BLaER1 treated with 17β-estradiol and CSF1 and Interleukin-3, amounts not matched to agents 10 nM and 100 nM (cell line): ENCODE measurements around the gene ANKS1B.

Experiments used
- H3K27ac ChIP-seq, 11 experiments: shearing (Covaris generic); formaldehyde crosslinking; 2 replicates each; pipeline ENCODE4 v1.8.1; 2022
- H3K27me3 ChIP-seq, 11 experiments: shearing (Covaris generic); formaldehyde crosslinking; 2 replicates each; pipeline ENCODE4 v1.8.1; 2022
- H3K36me3 ChIP-seq, 11 experiments: shearing (Covaris generic); formaldehyde crosslinking; 2 replicates each; pipeline ENCODE4 v1.8.1; 2022
- H3K4me1 ChIP-seq, 10 experiments: shearing (Covaris generic); formaldehyde crosslinking; 2 replicates each; pipeline ENCODE4 v1.8.1; 2022
- H3K4me2 ChIP-seq, 11 experiments: shearing (Covaris generic); formaldehyde crosslinking; 2 replicates each; pipeline ENCODE4 v1.8.1; 2022
- H3K4me3 ChIP-seq, 10 experiments: shearing (Covaris generic); formaldehyde crosslinking; 2 replicates each; pipeline ENCODE4 v1.8.1; 2022
- H3K9ac ChIP-seq, 11 experiments: shearing (Covaris generic); formaldehyde crosslinking; 2 replicates each; pipeline ENCODE4 v1.8.1; 2022
- H3K9me3 ChIP-seq, 11 experiments: shearing (Covaris generic); formaldehyde crosslinking; replicated peaks in 1 of 11; 2 replicates each; pipeline ENCODE4 v1.8.1; 2022
- H4K20me1 ChIP-seq, 11 experiments: shearing (Covaris generic); formaldehyde crosslinking; 2 replicates each; pipeline ENCODE4 v1.8.1; 2022
- Cebpa-rat ChIP-seq, 11 experiments: shearing (Covaris generic); IDR thresholded peaks; 2 replicates each; pipeline ENCODE4 v1.8.1; 2022

Gene ANKS1B

GRCh38 chr12:98735821-98736220 lies 1248.9 kb downstream of the ANKS1B start:
- H3K36me3 ChIP-seq: peaks cover 50 to 70% (median 59%) of the 10 kb centered on the region in 11 experiments
- no peaks in the 10 kb centered on the region for H3K27me3 ChIP-seq
- H3K4me1 ChIP-seq: no peaks in the 10 kb centered on the region
- H4K20me1 ChIP-seq: peaks cover 0 to 9% (median 0%) of the 10 kb centered on the region in 11 experiments; a peak in 2 of 22 replicates
- H3K4me2 ChIP-seq: no peak overlapping the region
- TF ChIP-seq Cebpa-rat (IDR thresholded peaks at IDR 0.05): no peak
- no peaks in the 10 kb centered on the region for H3K9me3 ChIP-seq
- H3K27ac ChIP-seq: no peak overlapping the region
- no peak overlapping the region for H3K9ac ChIP-seq
- H3K4me3 ChIP-seq: no peak overlapping the region

- Histone ChIP-seq H3K4me1 (no peaks in the 10 kb centered on the region), H4K20me1 (peaks cover 0 to 16% (median 0%) of the 10 kb centered on the region in 11 experiments; a peak in 2 of 22 replicates), H3K4me3 (no peak overlapping the region), H3K27me3 (no peaks in the 10 kb centered on the region), H3K9me3 (no peaks in the 10 kb centered on the region), H3K36me3 (peaks cover 67 to 90% (median 75%) of the 10 kb centered on the region in 11 experiments), H3K9ac (no peak overlapping the region), H3K4me2 (no peak overlapping the region), H3K27ac (no peak overlapping the region)
- TF ChIP-seq Cebpa-rat (IDR thresholded peaks at IDR 0.05): no peak
These were observed 1250.9 kb downstream of the ANKS1B start for GRCh38 chr12:98733667-98734350.

- Histone ChIP-seq H3K4me3 (no peak overlapping the region), H3K9me3 (no peaks in the 10 kb centered on the region), H3K36me3 (peaks cover 84 to 100% (median 93%) of the 10 kb centered on the region in 11 experiments), H3K4me2 (no peak overlapping the region), H3K9ac (no peak overlapping the region), H3K27me3 (no peaks in the 10 kb centered on the region), H3K27ac (no peak overlapping the region), H4K20me1 (peaks cover 0 to 28% (median 0%) of the 10 kb centered on the region in 11 experiments; a peak in 4 of 22 replicates), H3K4me1 (peaks cover 0 to 13% (median 0%) of the 10 kb centered on the region in 10 experiments; a peak in 6 of 20 replicates)
- TF ChIP-seq Cebpa-rat (IDR thresholded peaks at IDR 0.05): no peak
These were observed 1254.3 kb downstream of the ANKS1B start for GRCh38 chr12:98730412-98730811.

- no peaks in the 10 kb centered on the region for H3K9me3 ChIP-seq
- no peak for TF ChIP-seq Cebpa-rat (IDR thresholded peaks at IDR 0.05)
- peaks cover 75 to 100% (median 95%) of the 10 kb centered on the region in 11 experiments for H3K36me3 ChIP-seq
These were observed 1257.5 kb downstream of the ANKS1B start for GRCh38 chr12:98727196-98727595.

GRCh38 chr12:98725476-98726247 lies 1259.1 kb downstream of the ANKS1B start:
- no peak overlapping the region for H3K9ac ChIP-seq
- no peak overlapping the region for H3K27ac ChIP-seq
- peaks cover 0 to 19% (median 0%) of the 10 kb centered on the region in 10 experiments; a peak in 8 of 20 replicates for H3K4me1 ChIP-seq
- no peak overlapping the region for H3K4me2 ChIP-seq
- H4K20me1 ChIP-seq: peaks cover 0 to 37% (median 0%) of the 10 kb centered on the region in 11 experiments; a peak in 4 of 22 replicates
- H3K4me3 ChIP-seq: no peak overlapping the region
- H3K36me3 ChIP-seq: peaks cover 70 to 100% (median 86%) of the 10 kb centered on the region in 11 experiments
- H3K9me3 ChIP-seq: no peaks in the 10 kb centered on the region
- TF ChIP-seq Cebpa-rat (IDR thresholded peaks at IDR 0.05): no peak
- H3K27me3 ChIP-seq: no peaks in the 10 kb centered on the region

More at GRCh38 chr12:98727196-98727595, 1257.5 kb downstream of the ANKS1B start:
- no peak overlapping the region for H3K27ac ChIP-seq
- no peak overlapping the region for H3K9ac ChIP-seq
- H3K4me1 ChIP-seq: peaks cover 0 to 13% (median 0%) of the 10 kb centered on the region in 10 experiments; a peak in 6 of 20 replicates
- H4K20me1 ChIP-seq: peaks cover 0 to 37% (median 0%) of the 10 kb centered on the region in 11 experiments; a peak in 4 of 22 replicates
- no peak overlapping the region for H3K4me3 ChIP-seq
- H3K4me2 ChIP-seq: no peak overlapping the region
- no peaks in the 10 kb centered on the region for H3K27me3 ChIP-seq

GRCh38 chr12:98724384-98725155 lies 1260.2 kb downstream of the ANKS1B start:
- H3K4me1 ChIP-seq: peaks cover 0 to 27% (median 8%) of the 10 kb centered on the region in 10 experiments; a peak in 13 of 20 replicates
- H3K27ac ChIP-seq: no peak overlapping the region
- H3K9ac ChIP-seq: no peak overlapping the region
- no peak overlapping the region for H3K4me3 ChIP-seq
- no peaks in the 10 kb centered on the region for H3K9me3 ChIP-seq
- peaks cover 0 to 31% (median 0%) of the 10 kb centered on the region in 11 experiments; a peak in 4 of 22 replicates for H4K20me1 ChIP-seq
- H3K27me3 ChIP-seq: no peaks in the 10 kb centered on the region
- H3K36me3 ChIP-seq: peaks cover 62 to 99% (median 81%) of the 10 kb centered on the region in 11 experiments
- TF ChIP-seq Cebpa-rat (IDR thresholded peaks at IDR 0.05): no peak
- H3K4me2 ChIP-seq: no peak overlapping the region

GRCh38 chr12:98721204-98721702 lies 1263.5 kb downstream of the ANKS1B start:
- Histone ChIP-seq H3K9ac (no peak overlapping the region), H3K9me3 (no peaks in the 10 kb centered on the region), H3K36me3 (peaks cover 57 to 99% (median 82%) of the 10 kb centered on the region in 11 experiments), H3K27ac (no peak overlapping the region), H3K4me1 (peaks cover 0 to 22% (median 8%) of the 10 kb centered on the region in 10 experiments; a peak in 13 of 20 replicates), H3K4me3 (no peak overlapping the region), H3K4me2 (no peak overlapping the region), H3K27me3 (no peaks in the 10 kb centered on the region), H4K20me1 (peaks cover 0 to 22% (median 0%) of the 10 kb centered on the region in 11 experiments; a peak in 4 of 22 replicates)
- no peak for TF ChIP-seq Cebpa-rat (IDR thresholded peaks at IDR 0.05)
